Ishikawa (cell line): ENCODE data around the gene RIPOR3.

Experiments
- CEBPB ChIP-seq: IDR thresholded peaks from 2 replicates; pipeline ENCODE4 v1.6.1; 2012
- EGR1 ChIP-seq: IDR thresholded peaks from 2 replicates; pipeline ENCODE4 v1.6.1; 2012
- EP300 ChIP-seq: IDR thresholded peaks from 2 replicates; pipeline ENCODE4 v1.6.1; 2012; ENCODE audit warnings: borderline replicate concordance
- FOXM1 ChIP-seq: IDR thresholded peaks from 2 replicates; pipeline ENCODE4 v1.6.1; 2012; ENCODE audit warnings: low read depth, borderline replicate concordance
- MAX ChIP-seq: IDR thresholded peaks from 2 replicates; pipeline ENCODE4 v1.6.1; 2012
- NFIC ChIP-seq: IDR thresholded peaks from 2 replicates; pipeline ENCODE4 v1.6.1; 2012
- RAD21 ChIP-seq: IDR thresholded peaks from 2 replicates; pipeline ENCODE4 v1.6.1; 2012; ENCODE audit warnings: low read depth
- TAF1 ChIP-seq: IDR thresholded peaks from 2 replicates; pipeline ENCODE4 v1.6.1; 2012; ENCODE audit warnings: low read depth, mild to moderate bottlenecking
- TCF12 ChIP-seq: IDR thresholded peaks from 2 replicates; pipeline ENCODE4 v1.6.1; 2012; ENCODE audit warnings: low read depth
- TEAD4 ChIP-seq: IDR thresholded peaks from 2 replicates; pipeline ENCODE4 v1.6.1; 2012
- YY1 ChIP-seq: IDR thresholded peaks from 2 replicates; pipeline ENCODE4 v1.6.1; 2012; ENCODE audit warnings: low read depth
- ZBTB7A ChIP-seq: IDR thresholded peaks from 2 replicates; pipeline ENCODE4 v1.6.1; 2012; ENCODE audit warnings: low read depth
- TF ChIP-seq, protein P1 (sequence below): IDR thresholded peaks from 2 replicates; pipeline ENCODE4 v1.6.1; 2012; ENCODE audit warnings: low read depth, mild to moderate bottlenecking
- TF ChIP-seq, protein P2 (sequence below): IDR thresholded peaks from 2 replicates; pipeline ENCODE4 v1.6.1; 2012

- TF ChIP-seq CEBPB, result no peak
- TF ChIP-seq EP300, result no peak
- TF ChIP-seq, protein P1, sequence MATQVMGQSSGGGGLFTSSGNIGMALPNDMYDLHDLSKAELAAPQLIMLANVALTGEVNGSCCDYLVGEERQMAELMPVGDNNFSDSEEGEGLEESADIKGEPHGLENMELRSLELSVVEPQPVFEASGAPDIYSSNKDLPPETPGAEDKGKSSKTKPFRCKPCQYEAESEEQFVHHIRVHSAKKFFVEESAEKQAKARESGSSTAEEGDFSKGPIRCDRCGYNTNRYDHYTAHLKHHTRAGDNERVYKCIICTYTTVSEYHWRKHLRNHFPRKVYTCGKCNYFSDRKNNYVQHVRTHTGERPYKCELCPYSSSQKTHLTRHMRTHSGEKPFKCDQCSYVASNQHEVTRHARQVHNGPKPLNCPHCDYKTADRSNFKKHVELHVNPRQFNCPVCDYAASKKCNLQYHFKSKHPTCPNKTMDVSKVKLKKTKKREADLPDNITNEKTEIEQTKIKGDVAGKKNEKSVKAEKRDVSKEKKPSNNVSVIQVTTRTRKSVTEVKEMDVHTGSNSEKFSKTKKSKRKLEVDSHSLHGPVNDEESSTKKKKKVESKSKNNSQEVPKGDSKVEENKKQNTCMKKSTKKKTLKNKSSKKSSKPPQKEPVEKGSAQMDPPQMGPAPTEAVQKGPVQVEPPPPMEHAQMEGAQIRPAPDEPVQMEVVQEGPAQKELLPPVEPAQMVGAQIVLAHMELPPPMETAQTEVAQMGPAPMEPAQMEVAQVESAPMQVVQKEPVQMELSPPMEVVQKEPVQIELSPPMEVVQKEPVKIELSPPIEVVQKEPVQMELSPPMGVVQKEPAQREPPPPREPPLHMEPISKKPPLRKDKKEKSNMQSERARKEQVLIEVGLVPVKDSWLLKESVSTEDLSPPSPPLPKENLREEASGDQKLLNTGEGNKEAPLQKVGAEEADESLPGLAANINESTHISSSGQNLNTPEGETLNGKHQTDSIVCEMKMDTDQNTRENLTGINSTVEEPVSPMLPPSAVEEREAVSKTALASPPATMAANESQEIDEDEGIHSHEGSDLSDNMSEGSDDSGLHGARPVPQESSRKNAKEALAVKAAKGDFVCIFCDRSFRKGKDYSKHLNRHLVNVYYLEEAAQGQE, result no peak
- no peak for TF ChIP-seq ZBTB7A
- no peak for TF ChIP-seq TEAD4
- no peak for TF ChIP-seq RAD21
- TF ChIP-seq TAF1, result no peak
- no peak for TF ChIP-seq NFIC
- TF ChIP-seq MAX, result no peak
- TF ChIP-seq, protein P2, sequence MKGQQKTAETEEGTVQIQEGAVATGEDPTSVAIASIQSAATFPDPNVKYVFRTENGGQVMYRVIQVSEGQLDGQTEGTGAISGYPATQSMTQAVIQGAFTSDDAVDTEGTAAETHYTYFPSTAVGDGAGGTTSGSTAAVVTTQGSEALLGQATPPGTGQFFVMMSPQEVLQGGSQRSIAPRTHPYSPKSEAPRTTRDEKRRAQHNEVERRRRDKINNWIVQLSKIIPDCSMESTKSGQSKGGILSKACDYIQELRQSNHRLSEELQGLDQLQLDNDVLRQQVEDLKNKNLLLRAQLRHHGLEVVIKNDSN, result no peak
- no peak for TF ChIP-seq EGR1
- no peak for TF ChIP-seq YY1
- no peak for TF ChIP-seq FOXM1
- TF ChIP-seq TCF12, result no peak
Observed at GRCh38 chr20:50642288-50642803, 49.0 kb downstream of the RIPOR3 start.
